GM19023 (cell line): ENCODE measurements around the gene TM4SF5.
A peak's percentile ranks its signal among the peaks of the same experiment; 100 is the strongest.

Experiments
- ATAC-seq: cut with Tn5 transposase; IDR thresholded peaks from one replicate; pipeline ENCODE4 v1.9.1; 2021; ENCODE audit warnings: mild to moderate bottlenecking, moderate library complexity; ENCODE audit not compliant: unreplicated experiment

The TM4SF5 gene

GRCh38 chr17:4823373-4824089 is 51.8 kb downstream of the TM4SF5 start:
- ATAC-seq: no peak

- no peak for ATAC-seq
Observed at GRCh38 chr17:4827399-4827798, 55.7 kb downstream of the TM4SF5 start.

- ATAC-seq: peak; percentile 31
Observed at GRCh38 chr17:4832829-4833177, 61.1 kb downstream of the TM4SF5 start.
